GM19455 (cell line): Measurements from ENCODE around the gene TDRD10.

Experiments
- ATAC-seq: cut with Tn5 transposase; IDR thresholded peaks from one replicate; pipeline ENCODE4 v1.9.1; 2021; ENCODE audit not compliant: unreplicated experiment

TDRD10 gene

DNA sequence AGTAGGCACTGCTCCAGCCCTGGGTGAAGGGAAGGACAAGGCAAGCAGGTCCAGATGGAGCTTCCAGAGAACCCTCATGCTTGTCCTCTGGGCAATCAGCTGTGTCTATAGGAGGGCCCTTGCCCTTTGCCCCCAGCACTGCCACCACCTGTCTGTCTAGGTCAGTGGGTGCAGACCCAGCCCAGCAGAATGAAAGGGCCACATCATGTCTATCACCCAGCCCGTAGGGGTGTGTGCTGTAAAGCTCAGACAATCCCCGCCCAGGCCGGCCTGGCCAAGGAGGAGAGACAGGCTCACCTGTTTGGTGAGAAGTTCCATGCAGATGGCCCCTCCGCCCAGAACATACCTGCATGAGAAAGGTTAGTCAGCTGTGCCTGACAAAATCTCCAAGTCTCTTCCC, 49.5 kb downstream of the TDRD10 start:
- ATAC-seq, result no peak

DNA sequence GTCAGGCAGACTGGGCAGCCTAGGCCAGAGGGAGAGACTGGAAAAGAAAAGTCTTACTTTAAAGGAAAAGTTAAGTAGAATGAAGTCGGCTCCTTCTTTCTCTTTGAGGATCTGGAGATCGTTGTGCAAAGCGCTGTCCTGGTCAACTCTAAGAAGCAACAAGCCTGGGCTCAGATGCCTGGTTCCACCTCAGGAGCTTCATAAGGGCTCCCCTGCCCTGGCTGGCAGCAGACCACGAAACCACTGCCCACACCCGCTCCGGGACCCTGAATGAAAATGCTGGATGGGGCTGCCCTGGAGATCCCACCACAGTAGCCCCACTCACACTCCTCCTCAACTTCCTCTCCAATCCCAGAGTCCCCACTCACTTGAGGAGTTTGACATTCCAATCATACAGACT, 50.0 kb downstream of the TDRD10 start:
- no peak for ATAC-seq

DNA sequence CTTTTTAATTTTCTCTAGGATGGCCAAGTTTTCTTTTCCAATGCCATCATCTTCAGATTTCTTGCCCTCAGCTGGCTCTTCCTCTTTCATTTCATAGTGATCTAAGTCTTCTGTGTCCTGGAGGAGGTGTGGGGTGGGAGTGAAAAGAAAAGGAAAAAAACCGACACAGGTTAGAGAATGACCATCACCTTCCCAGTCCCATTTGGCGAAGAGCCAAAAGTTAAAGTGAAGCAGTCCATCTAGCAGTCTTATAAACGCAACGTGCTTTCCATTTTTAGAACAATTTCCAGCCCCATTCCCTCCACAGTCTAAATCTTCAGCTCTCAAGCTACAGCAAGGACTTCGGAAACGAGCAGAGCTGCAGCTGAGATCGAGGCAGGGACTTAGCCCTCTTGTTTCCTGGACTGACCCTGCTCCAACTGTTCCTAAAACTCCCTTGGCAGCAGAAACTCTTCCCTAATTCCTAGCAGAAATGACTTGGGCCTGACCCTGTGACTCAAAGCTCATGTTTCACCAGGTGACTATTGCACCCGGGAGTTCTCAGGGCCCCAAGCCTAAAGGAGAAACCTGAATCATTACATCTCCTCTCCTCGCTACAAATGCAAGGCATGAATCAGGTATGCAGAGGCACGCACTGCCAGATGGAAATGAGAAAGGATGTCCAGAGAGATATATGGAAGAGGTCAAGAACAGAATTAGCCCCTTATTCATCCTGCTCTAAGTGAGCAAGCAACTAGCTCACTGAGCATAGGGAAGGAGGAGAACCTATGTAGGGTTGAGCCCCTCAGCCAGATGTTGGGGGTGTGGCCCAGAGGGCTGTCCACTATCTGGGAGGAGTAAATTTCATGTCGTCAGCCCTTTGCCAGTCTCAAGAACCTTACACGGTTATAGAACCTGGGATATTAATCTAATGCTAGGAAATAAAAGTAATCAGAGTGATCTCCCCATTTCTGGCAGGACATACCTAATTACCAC, 51.3 kb downstream of the TDRD10 start:
- no peak for ATAC-seq

- ATAC-seq, result no peak
Observed at GRCh38 chr1:154556422-154556821, 54.4 kb downstream of the TDRD10 start.

DNA sequence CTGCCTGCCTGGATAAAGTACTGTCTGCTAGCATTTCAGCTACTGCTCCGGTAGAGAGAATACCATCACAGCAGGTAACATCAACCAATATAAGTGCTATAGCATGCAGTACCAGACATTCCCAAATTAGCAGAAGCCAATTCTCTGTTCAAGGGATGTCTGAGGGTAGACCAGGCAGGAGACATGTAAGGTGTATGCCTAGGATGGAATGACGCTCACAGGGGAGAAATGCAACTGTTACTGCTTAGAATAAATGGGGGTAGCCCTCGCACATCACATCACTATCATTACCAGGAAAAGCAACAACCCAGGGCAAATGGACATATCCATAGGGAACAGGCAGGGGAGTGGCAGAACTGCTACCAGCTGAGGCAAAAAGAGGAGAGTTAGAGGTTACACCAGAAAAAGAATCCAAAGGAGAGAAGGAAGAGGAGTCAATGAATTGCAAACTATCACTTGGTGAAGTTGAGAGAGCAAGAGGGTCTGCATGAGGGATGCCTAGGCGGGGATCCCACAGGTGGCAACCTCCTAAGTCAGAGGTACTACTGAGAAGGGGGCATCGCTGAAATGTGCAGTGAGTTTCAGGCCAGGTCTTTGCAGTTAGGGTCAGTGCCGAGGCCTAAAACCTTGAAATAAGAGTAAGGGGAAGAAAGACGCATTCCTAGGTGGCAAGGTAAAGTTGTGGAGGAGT, 55.4 kb downstream of the TDRD10 start:
- ATAC-seq, result no peak

DNA sequence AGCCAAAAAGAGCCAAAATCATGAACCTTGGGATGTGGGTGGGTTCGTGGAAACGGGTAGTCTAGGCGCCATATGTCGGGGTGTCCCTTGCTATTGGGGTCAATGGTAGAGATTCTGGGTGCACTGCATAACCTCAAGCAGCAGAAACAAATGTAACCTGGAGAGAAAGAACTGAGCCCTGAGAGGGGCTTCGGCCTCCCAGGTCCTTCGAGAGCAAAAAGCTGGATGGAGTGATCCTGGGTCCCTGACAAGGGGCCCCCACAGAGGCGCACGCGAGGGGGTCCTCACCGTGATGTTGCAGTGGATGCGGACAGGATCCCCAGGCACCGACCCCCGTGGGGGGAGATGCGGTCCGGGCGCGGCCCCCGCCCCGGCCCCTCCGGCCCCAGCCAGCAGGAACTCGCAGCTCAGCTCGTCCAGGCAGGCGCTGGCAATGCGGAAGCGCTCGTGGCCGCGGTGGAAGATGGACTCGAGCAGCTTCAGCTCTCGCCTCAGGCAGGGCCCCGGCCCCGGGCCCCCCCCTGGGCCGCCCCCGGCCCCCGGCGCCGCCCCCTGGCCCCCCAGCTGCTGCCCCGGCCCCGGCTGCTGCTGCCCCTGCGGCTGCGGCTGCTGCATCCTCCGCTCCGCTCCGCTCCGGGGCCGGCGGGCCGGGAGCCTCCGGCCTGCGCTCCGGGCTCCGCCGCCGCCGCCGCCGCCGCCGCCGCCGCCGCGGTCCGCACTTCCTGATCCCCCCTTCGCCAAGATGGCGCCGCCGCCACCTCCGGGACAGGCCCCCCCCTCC, 56.1 kb downstream of the TDRD10 start, which contains the start of gene UBE2Q1:
Gene UBE2Q1, minus strand, starts transcription at position 724 of the 781 bp plus-strand sequence. Its CDS starts 109 bp downstream, at position 615.
- peak; percentile 9 for ATAC-seq

- peak; percentile 81 for ATAC-seq
Observed at GRCh38 chr1:154558720-154559465, 56.9 kb downstream of the TDRD10 start.

DNA sequence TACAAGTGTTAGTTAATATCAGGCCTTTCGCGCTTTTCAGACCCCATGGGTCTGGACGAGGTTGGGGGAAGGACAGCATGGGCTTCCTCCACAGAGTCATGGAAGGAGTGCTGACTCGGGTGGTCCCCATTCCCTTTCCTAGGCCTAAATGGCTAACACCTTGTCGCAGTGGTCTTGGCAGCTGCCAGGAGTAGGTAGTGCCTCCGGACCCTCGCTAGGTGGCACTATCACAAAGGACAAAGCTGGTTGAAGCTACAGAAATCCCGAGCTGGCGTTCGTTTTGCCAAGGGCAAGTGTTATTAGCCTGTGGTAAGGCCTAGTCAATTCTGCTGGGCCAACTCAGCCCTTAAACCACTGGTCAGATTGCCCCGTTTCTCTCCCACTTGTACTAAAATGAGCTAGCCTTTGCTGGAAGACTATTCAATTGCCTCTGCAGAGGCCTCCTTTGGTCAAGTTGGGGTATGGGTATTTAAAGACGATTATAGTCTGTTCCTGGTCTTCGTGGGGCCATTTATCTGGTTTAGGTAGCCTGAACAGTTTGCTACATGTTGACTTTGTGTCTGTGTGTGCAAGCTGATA, 57.5 kb downstream of the TDRD10 start:
- ATAC-seq, result peak; percentile 42

GRCh38 chr1:154565876-154566275, 63.9 kb downstream of the TDRD10 start:
- ATAC-seq, result no peak

DNA sequence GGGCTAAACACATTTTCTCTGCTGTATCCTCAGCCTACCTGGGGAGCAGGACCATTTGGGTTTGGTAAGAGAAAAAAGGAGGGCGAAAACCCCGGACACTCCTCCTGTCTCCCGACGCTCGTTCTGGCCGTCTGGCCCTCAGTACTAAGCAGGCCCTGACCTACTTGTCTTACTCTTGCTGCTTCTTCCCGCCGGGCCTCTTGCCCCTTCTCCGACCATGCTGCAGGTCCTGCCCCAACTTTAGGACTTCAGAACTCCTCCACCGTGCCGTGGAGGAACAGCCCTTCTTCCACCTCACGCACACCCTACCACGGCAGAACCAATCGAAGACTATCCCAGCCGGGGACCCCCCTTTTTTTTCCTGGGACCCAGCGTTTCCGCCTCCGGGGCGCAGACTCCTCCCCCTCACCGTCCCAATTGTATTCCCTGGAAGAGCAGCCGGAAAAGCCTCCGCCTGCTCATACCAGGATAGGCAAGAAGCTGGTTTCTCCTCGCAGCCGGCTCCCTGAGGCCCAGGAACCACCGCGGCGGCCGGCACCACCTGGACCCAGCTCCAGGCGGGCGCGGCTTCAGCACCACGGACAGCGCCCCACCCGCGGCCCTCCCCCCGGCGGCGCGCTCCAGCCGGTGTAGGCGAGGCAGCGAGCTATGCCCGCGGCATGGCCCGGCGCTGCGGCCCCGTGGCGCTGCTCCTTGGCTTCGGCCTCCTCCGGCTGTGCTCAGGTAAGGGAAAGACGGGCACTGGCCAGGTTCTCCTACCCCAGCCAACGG, 65.6 kb downstream of the TDRD10 start, which contains the start of gene CHRNB2:
Gene CHRNB2, plus strand, starts transcription at position 393 of the 771 bp plus-strand sequence. Its CDS starts 267 bp downstream, at position 660.
- no peak for ATAC-seq

DNA sequence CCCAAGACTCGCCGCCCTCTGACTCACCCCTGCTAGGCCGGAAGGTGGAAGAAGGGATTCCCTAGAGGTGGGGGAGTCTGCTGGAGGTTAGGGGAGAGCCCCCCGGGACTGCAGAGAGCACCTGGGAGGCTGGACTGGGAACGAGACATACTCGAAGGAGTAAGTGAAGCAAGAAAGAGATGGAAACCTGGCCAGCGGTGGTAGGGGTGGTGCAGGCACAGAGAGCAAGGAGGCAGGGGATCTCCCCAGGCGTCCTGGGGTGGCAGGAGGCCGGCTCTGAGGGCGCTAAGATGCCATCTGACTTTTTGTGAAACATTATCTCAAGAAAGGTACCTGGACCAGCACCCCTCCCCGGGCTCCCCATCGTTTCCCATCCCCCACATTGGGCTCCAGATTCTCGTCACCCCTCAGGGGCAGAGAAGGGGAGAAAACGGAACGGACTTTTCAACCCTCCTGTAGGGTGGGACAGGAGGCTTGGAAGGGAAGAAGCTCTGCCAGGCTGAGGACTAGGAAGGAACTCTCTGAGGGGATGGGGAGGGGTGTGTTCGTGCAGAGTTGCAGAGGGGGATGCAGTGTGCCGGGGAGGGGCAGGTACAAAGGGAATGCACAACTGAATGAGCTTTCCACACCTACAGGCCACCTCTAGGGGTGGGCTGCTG, 66.3 kb downstream of the TDRD10 start:
- ATAC-seq, result no peak

DNA sequence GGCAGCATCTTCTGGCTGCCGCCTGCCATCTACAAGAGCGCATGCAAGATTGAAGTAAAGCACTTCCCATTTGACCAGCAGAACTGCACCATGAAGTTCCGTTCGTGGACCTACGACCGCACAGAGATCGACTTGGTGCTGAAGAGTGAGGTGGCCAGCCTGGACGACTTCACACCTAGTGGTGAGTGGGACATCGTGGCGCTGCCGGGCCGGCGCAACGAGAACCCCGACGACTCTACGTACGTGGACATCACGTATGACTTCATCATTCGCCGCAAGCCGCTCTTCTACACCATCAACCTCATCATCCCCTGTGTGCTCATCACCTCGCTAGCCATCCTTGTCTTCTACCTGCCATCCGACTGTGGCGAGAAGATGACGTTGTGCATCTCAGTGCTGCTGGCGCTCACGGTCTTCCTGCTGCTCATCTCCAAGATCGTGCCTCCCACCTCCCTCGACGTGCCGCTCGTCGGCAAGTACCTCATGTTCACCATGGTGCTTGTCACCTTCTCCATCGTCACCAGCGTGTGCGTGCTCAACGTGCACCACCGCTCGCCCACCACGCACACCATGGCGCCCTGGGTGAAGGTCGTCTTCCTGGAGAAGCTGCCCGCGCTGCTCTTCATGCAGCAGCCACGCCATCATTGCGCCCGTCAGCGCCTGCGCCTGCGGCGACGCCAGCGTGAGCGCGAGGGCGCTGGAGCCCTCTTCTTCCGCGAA, 69.4 kb downstream of the TDRD10 start:
- no peak for ATAC-seq

DNA sequence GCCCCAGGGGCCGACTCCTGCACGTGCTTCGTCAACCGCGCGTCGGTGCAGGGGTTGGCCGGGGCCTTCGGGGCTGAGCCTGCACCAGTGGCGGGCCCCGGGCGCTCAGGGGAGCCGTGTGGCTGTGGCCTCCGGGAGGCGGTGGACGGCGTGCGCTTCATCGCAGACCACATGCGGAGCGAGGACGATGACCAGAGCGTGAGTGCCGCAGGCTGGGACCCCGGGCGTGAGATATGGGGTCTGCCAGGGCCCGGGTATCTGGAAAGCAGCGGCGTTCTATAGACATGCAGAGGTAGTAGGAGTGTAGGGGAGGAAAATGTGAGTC, 69.9 kb downstream of the TDRD10 start:
- ATAC-seq, result no peak

- ATAC-seq, result no peak
Observed at GRCh38 chr1:154572468-154573167, 70.6 kb downstream of the TDRD10 start.

DNA sequence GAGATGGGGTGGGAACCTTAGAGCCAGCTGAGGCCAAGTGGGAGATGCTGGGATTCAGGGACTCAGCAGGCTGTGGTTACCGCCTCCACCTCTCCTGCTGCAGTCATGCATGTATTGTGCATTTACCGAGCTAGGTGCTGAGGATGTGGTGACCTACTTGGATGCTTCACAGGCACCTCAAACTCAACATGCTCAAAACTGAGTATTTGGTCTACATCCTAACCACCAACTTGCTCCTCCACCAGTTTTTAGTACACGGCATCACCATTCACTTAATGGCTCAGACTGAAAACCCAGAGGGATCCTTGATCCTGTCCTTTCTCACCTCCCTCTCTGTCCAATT, 71.1 kb downstream of the TDRD10 start:
- ATAC-seq, result no peak

GRCh38 chr1:154574716-154575115, 72.7 kb downstream of the TDRD10 start:
- no peak for ATAC-seq

- ATAC-seq, result no peak
Observed at GRCh38 chr1:154575147-154575927, 73.3 kb downstream of the TDRD10 start.
